ENCODE results near the gene ZNF527.
A peak's percentile ranks its signal among the peaks of the same experiment; 100 is the strongest.

ZNF527 gene

DNA sequence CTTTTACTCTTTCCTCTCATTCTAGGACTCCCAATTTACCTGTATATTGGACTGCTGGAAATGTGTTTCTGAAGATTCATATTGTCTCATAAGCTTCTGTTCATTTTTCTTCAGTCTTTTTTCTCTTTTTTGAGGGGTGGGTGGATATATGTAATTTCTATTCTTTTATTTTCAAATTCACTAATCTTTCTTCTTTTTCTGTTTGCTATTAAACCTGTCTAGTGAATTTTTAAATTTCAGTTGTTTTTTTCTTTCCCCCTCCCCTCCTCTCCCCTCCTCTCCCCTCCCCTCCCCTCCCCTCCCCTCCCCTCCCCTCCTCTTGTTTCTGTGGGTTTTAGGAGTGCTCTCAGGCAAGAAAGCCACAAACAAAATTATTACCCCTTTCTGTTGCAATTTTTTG, 16.9 kb upstream of the ZNF527 start:
- Histone ChIP-seq H2BK5ac (ENCODE audit: low read depth, low read length, poor library complexity, severe bottlenecking) (no peak overlapping the region), H3K9me3 (ENCODE audit: control insufficient read depth, low read length) (peaks cover 74% of the 10 kb centered on the region), H3K23ac (ENCODE audit: low read length in 2 of 2) (no peak overlapping the region), H3K18ac (ENCODE audit: low read depth in 1 of 2, low read length in 2 of 2) (no peak overlapping the region), H4K8ac (ENCODE audit: low read length) (no peak overlapping the region), H3K36me3 (ENCODE audit: control insufficient read depth in 1 of 2, insufficient read depth in 2 of 2, low read depth in 1 of 2, low read length in 2 of 2) (peaks cover 25 to 82% of the 10 kb centered on the region in 2 experiments), H3K27me3 (ENCODE audit: control insufficient read depth in 1 of 2, insufficient read depth in 1 of 2, low read length in 2 of 2) (no peaks in the 10 kb centered on the region), H3K14ac (ENCODE audit: low read length in 2 of 2) (no peak overlapping the region), H3K4me2 (ENCODE audit: low read length, poor library complexity, severe bottlenecking) (no peak overlapping the region), H3K4me1 (ENCODE audit: control insufficient read depth, insufficient read depth, low read depth, low read length) (no peaks in the 10 kb centered on the region), H3K27ac (ENCODE audit: low read length, poor library complexity, severe bottlenecking) (no peak overlapping the region), H3K4ac (ENCODE audit: low read depth in 1 of 2, low read length in 2 of 2) (no peak overlapping the region), H2AK5ac (ENCODE audit: low read length, severe bottlenecking) (no peak overlapping the region), H3K79me1 (replicated peaks; ENCODE audit: low read length, poor library complexity, severe bottlenecking) (peaks cover 7% of the 10 kb centered on the region), H2AFZ (ENCODE audit: low read depth, low read length) (no peak overlapping the region), H4K91ac (ENCODE audit: low read length) (no peak overlapping the region), H3K4me3 (ENCODE audit: insufficient read depth in 1 of 2, low read depth in 1 of 2, low read length in 2 of 2) (no peak overlapping the region), H3K9ac (ENCODE audit: low read length) (no peak overlapping the region), H2BK15ac (ENCODE audit: low read depth, poor library complexity, severe bottlenecking) (no peak overlapping the region), H2BK120ac (ENCODE audit: low read depth, low read length) (no peak overlapping the region), H2BK12ac (ENCODE audit: low read length in 2 of 2) (no peak overlapping the region)
- DNase-seq, result no peak

DNA sequence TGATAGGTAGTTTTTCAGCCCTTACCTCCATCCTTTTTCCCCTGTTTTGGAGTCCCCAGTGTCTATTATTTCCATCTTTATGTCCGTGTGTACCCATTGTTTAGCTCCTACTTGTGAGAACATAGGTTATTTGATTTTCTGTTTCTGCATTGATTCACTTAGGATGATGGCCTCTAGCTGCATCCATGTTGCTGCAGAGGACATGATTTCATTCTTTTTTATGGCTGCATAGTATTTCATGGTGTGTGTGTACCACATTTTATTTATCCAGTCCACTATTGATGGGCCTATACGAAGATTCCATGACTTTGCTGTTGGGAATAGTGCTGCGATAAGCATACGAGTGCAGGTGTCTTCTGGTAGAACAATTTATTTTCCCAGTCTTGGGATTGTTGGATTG, 15.0 kb upstream of the ZNF527 start:
- Histone ChIP-seq H3K27me3 (ENCODE audit: control insufficient read depth in 1 of 2, insufficient read depth in 1 of 2, low read length in 2 of 2) (no peaks in the 10 kb centered on the region), H2BK120ac (ENCODE audit: low read depth, low read length) (no peak overlapping the region), H3K9me3 (ENCODE audit: control insufficient read depth, low read length) (peaks cover 79% of the 10 kb centered on the region), H3K14ac (ENCODE audit: low read length in 2 of 2) (no peak overlapping the region), H3K4me1 (ENCODE audit: control insufficient read depth, insufficient read depth, low read depth, low read length) (no peaks in the 10 kb centered on the region), H2BK15ac (ENCODE audit: low read depth, poor library complexity, severe bottlenecking) (no peak overlapping the region), H2AK5ac (ENCODE audit: low read length, severe bottlenecking) (no peak overlapping the region), H3K18ac (ENCODE audit: low read depth in 1 of 2, low read length in 2 of 2) (no peak overlapping the region), H2BK12ac (ENCODE audit: low read length in 2 of 2) (no peak overlapping the region), H3K4me3 (ENCODE audit: insufficient read depth in 1 of 2, low read depth in 1 of 2, low read length in 2 of 2) (peak overlapping the region in 1 of 2 experiments; percentile 27), H4K8ac (ENCODE audit: low read length) (no peak overlapping the region), H3K9ac (ENCODE audit: low read length) (no peak overlapping the region), H3K36me3 (ENCODE audit: control insufficient read depth in 1 of 2, insufficient read depth in 2 of 2, low read depth in 1 of 2, low read length in 2 of 2) (peaks cover 19 to 86% of the 10 kb centered on the region in 2 experiments), H2BK5ac (ENCODE audit: low read depth, low read length, poor library complexity, severe bottlenecking) (no peak overlapping the region), H3K4me2 (ENCODE audit: low read length, poor library complexity, severe bottlenecking) (no peak overlapping the region), H3K23ac (ENCODE audit: low read length in 2 of 2) (no peak overlapping the region), H3K4ac (ENCODE audit: low read depth in 1 of 2, low read length in 2 of 2) (no peak overlapping the region), H2AFZ (ENCODE audit: low read depth, low read length) (no peak overlapping the region), H4K91ac (ENCODE audit: low read length) (no peak overlapping the region), H3K79me1 (replicated peaks; ENCODE audit: low read length, poor library complexity, severe bottlenecking) (peaks cover 7% of the 10 kb centered on the region), H3K27ac (ENCODE audit: low read length, poor library complexity, severe bottlenecking) (no peak overlapping the region)
- DNase-seq, result no peak
- 98% methylated on average over 4 of the region's 4 CpGs for WGBS

DNA sequence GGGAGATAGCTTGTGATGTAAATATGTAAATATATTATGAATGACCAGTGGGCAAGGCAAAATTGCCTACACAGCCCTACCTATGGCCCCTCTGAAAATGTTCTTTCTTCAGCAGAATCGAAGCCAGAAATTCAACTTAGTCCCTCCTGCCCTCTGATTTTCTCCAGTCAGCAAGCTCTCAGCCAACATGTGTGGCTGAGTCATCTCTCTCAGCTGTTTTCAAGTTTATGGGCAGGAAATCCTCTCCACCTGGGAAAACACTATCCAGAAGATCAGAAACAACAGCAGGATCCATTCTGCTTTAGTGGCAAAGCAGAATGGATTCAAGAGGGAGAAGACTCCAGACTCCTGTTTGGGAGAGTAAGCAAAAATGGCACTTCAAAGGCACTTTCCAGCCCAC, 8.9 kb upstream of the ZNF527 start:
- Histone ChIP-seq H3K27ac (ENCODE audit: low read length, poor library complexity, severe bottlenecking) (no peak overlapping the region), H3K4me3 (ENCODE audit: insufficient read depth in 1 of 2, low read depth in 1 of 2, low read length in 2 of 2) (peak overlapping the region in 1 of 2 experiments; percentile 33), H2BK12ac (ENCODE audit: low read length in 2 of 2) (no peak overlapping the region), H3K4ac (ENCODE audit: low read depth in 1 of 2, low read length in 2 of 2) (no peak overlapping the region), H4K8ac (ENCODE audit: low read length) (no peak overlapping the region), H2BK15ac (ENCODE audit: low read depth, poor library complexity, severe bottlenecking) (no peak overlapping the region), H3K14ac (ENCODE audit: low read length in 2 of 2) (no peak overlapping the region), H4K91ac (ENCODE audit: low read length) (no peak overlapping the region), H2AFZ (ENCODE audit: low read depth, low read length) (no peak overlapping the region), H3K27me3 (ENCODE audit: control insufficient read depth in 1 of 2, insufficient read depth in 1 of 2, low read length in 2 of 2) (no peaks in the 10 kb centered on the region), H2BK120ac (ENCODE audit: low read depth, low read length) (no peak overlapping the region), H2AK5ac (ENCODE audit: low read length, severe bottlenecking) (no peak overlapping the region), H3K9ac (ENCODE audit: low read length) (no peak overlapping the region), H3K4me1 (ENCODE audit: control insufficient read depth, insufficient read depth, low read depth, low read length) (no peaks in the 10 kb centered on the region), H3K18ac (ENCODE audit: low read depth in 1 of 2, low read length in 2 of 2) (no peak overlapping the region), H3K23ac (ENCODE audit: low read length in 2 of 2) (no peak overlapping the region), H3K36me3 (ENCODE audit: control insufficient read depth in 1 of 2, insufficient read depth in 2 of 2, low read depth in 1 of 2, low read length in 2 of 2) (peaks cover 50 to 73% of the 10 kb centered on the region in 2 experiments), H3K9me3 (ENCODE audit: control insufficient read depth, low read length) (peaks cover 73% of the 10 kb centered on the region), H2BK5ac (ENCODE audit: low read depth, low read length, poor library complexity, severe bottlenecking) (no peak overlapping the region), H3K79me1 (replicated peaks; ENCODE audit: low read length, poor library complexity, severe bottlenecking) (peaks cover 2% of the 10 kb centered on the region), H3K4me2 (ENCODE audit: low read length, poor library complexity, severe bottlenecking) (no peak overlapping the region)
- DNase-seq, result peak; percentile 11
- 94% methylated on average over 1 of the region's 1 CpG for WGBS

DNA sequence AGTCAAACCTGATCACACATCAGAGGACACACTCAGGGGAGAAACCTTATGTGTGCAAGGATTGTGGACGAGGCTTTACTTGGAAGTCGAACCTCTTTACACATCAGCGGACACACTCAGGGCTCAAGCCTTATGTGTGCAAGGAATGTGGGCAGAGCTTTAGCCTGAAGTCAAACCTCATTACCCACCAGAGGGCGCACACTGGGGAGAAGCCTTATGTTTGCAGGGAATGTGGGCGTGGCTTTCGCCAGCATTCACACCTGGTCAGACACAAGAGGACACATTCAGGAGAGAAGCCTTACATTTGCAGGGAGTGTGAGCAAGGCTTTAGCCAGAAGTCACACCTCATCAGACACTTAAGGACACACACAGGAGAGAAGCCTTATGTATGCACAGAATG, 8.2 kb upstream of the ZNF527 start:
- Histone ChIP-seq H2BK15ac (ENCODE audit: low read depth, poor library complexity, severe bottlenecking) (no peak overlapping the region), H4K8ac (ENCODE audit: low read length) (no peak overlapping the region), H3K9ac (ENCODE audit: low read length) (no peak overlapping the region), H3K4me3 (ENCODE audit: insufficient read depth in 1 of 2, low read depth in 1 of 2, low read length in 2 of 2) (peak overlapping the region in 1 of 2 experiments; percentile 33), H2AK5ac (ENCODE audit: low read length, severe bottlenecking) (no peak overlapping the region), H2BK5ac (ENCODE audit: low read depth, low read length, poor library complexity, severe bottlenecking) (no peak overlapping the region), H3K27me3 (ENCODE audit: control insufficient read depth in 1 of 2, insufficient read depth in 1 of 2, low read length in 2 of 2) (no peaks in the 10 kb centered on the region), H3K36me3 (ENCODE audit: control insufficient read depth in 1 of 2, insufficient read depth in 2 of 2, low read depth in 1 of 2, low read length in 2 of 2) (peaks cover 50 to 66% of the 10 kb centered on the region in 2 experiments), H3K14ac (ENCODE audit: low read length in 2 of 2) (no peak overlapping the region), H3K4me1 (ENCODE audit: control insufficient read depth, insufficient read depth, low read depth, low read length) (no peaks in the 10 kb centered on the region), H2BK120ac (ENCODE audit: low read depth, low read length) (no peak overlapping the region), H4K91ac (ENCODE audit: low read length) (no peak overlapping the region), H3K79me1 (replicated peaks; ENCODE audit: low read length, poor library complexity, severe bottlenecking) (peaks cover 2% of the 10 kb centered on the region), H3K18ac (ENCODE audit: low read depth in 1 of 2, low read length in 2 of 2) (no peak overlapping the region), H2BK12ac (ENCODE audit: low read length in 2 of 2) (no peak overlapping the region), H3K23ac (ENCODE audit: low read length in 2 of 2) (no peak overlapping the region), H3K27ac (ENCODE audit: low read length, poor library complexity, severe bottlenecking) (no peak overlapping the region), H3K4ac (ENCODE audit: low read depth in 1 of 2, low read length in 2 of 2) (no peak overlapping the region), H2AFZ (ENCODE audit: low read depth, low read length) (no peak overlapping the region), H3K9me3 (ENCODE audit: control insufficient read depth, low read length) (peaks cover 66% of the 10 kb centered on the region), H3K4me2 (ENCODE audit: low read length, poor library complexity, severe bottlenecking) (no peak overlapping the region)
- DNase-seq, result no peak
- WGBS, result 96% methylated on average over 6 of the region's 6 CpGs

All from mesenchymal stem cell (in vitro differentiated cells and primary cell).